GM12878 (cell line): Measurements from ENCODE around the gene SSR1.

Source experiments
- POLR2A ChIP-seq: IDR thresholded peaks from 2 replicates; pipeline ENCODE4 v1.6.1; 2011; ENCODE audit warnings: low read depth, mild to moderate bottlenecking, low read length
- TF ChIP-seq, protein P1 (sequence below), 3 experiments: IDR thresholded peaks in 2 of 3; conservative IDR thresholded peaks in 1 of 3; 2 replicates each; pipeline ENCODE4 v1.5.1; 2011; ENCODE audit warnings: low read depth in 3 of 3, low read length in 3 of 3, mild to moderate bottlenecking in 3 of 3, control low read depth in 2 of 3, moderate library complexity in 2 of 3, inconsistent platforms in 1 of 3, mixed read lengths in 1 of 3; ENCODE audit not compliant: control insufficient read depth in 2 of 3, insufficient read depth in 1 of 3; ENCODE audit errors: extremely low read depth in 1 of 3

DNA sequence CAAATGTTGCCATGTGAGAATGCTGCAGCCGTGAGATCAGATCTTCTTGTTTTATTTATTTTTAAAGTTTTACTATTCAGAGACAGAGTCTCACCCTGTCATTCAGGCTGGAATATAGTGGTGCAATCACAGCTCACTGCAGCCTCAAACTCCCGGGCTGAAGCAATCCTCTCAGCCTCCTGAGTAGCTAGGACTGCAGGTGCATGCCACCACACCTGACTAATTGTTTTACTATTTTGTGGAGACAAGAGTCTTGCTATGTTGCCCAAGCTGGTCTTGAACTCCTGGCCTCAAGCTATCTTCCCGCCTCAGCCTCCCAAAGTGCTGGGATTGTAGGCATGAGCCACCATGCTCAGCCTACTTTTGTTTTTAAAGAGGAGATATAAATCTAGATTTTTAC is 22.5 kb upstream of the SSR1 start:
- TF ChIP-seq, protein P1, sequence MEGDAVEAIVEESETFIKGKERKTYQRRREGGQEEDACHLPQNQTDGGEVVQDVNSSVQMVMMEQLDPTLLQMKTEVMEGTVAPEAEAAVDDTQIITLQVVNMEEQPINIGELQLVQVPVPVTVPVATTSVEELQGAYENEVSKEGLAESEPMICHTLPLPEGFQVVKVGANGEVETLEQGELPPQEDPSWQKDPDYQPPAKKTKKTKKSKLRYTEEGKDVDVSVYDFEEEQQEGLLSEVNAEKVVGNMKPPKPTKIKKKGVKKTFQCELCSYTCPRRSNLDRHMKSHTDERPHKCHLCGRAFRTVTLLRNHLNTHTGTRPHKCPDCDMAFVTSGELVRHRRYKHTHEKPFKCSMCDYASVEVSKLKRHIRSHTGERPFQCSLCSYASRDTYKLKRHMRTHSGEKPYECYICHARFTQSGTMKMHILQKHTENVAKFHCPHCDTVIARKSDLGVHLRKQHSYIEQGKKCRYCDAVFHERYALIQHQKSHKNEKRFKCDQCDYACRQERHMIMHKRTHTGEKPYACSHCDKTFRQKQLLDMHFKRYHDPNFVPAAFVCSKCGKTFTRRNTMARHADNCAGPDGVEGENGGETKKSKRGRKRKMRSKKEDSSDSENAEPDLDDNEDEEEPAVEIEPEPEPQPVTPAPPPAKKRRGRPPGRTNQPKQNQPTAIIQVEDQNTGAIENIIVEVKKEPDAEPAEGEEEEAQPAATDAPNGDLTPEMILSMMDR (IDR thresholded peaks at IDR 0.05 in 2 of 3, conservative IDR thresholded peaks at IDR 0.05 in 1 of 3; ENCODE audit: control insufficient read depth in 2 of 3, extremely low read depth in 1 of 3, insufficient read depth in 1 of 3, low read depth in 3 of 3, low read length in 3 of 3): no peak
- no peak for TF ChIP-seq POLR2A
